ENCODE results near the gene DNER. TPM values are rescaled to one million over a fixed set of nuclear protein-coding genes. Genes with fewer than 3 reads are reported as not detected.

Gene DNER
- total RNA-seq, 3 donors from 2014 or later: 1.3 to 2.6 (median 1.6) TPM

- intact Hi-C loops (cut with DNase I; ENCODE audit: low total_unique reads): no loop called here
- no peak overlapping the region for H3K4me3 ChIP-seq
- H3K27ac ChIP-seq: no peak overlapping the region
- no peaks in the 10 kb centered on the region for H3K4me1 ChIP-seq
- H3K27me3 ChIP-seq: no peaks in the 10 kb centered on the region
- DNase-seq (ENCODE audit: low spot score in 2 of 2): no peak
- H3K36me3 ChIP-seq: no peaks in the 10 kb centered on the region
- H3K9me3 ChIP-seq: no peaks in the 10 kb centered on the region
- TF ChIP-seq, protein P1, sequence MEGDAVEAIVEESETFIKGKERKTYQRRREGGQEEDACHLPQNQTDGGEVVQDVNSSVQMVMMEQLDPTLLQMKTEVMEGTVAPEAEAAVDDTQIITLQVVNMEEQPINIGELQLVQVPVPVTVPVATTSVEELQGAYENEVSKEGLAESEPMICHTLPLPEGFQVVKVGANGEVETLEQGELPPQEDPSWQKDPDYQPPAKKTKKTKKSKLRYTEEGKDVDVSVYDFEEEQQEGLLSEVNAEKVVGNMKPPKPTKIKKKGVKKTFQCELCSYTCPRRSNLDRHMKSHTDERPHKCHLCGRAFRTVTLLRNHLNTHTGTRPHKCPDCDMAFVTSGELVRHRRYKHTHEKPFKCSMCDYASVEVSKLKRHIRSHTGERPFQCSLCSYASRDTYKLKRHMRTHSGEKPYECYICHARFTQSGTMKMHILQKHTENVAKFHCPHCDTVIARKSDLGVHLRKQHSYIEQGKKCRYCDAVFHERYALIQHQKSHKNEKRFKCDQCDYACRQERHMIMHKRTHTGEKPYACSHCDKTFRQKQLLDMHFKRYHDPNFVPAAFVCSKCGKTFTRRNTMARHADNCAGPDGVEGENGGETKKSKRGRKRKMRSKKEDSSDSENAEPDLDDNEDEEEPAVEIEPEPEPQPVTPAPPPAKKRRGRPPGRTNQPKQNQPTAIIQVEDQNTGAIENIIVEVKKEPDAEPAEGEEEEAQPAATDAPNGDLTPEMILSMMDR (IDR thresholded peaks at IDR 0.05): no peak
- no peak for TF ChIP-seq POLR2AphosphoS5 (IDR thresholded peaks at IDR 0.05)
- no peak for TF ChIP-seq POLR2A (IDR thresholded peaks at IDR 0.05)
These were observed 56.4 kb downstream of the DNER start for GRCh38 chr2:229658004-229658403.

GRCh38 chr2:229654437-229654836 lies 59.9 kb downstream of the DNER start:
- intact Hi-C loops (cut with DNase I; ENCODE audit: low total_unique reads): no loop called here
- DNase-seq (ENCODE audit: low spot score in 2 of 2): no peak
- Histone ChIP-seq H3K27ac (no peak overlapping the region), H3K36me3 (no peaks in the 10 kb centered on the region), H3K4me3 (no peak overlapping the region), H3K9me3 (no peaks in the 10 kb centered on the region), H3K4me1 (no peaks in the 10 kb centered on the region), H3K27me3 (no peaks in the 10 kb centered on the region)
- no peak for TF ChIP-seq POLR2AphosphoS5 (IDR thresholded peaks at IDR 0.05)
- TF ChIP-seq, protein P1 (IDR thresholded peaks at IDR 0.05): no peak
- no peak for TF ChIP-seq POLR2A (IDR thresholded peaks at IDR 0.05)

- H3K4me1 ChIP-seq: no peaks in the 10 kb centered on the region
- intact Hi-C loops (cut with DNase I; ENCODE audit: low total_unique reads): no loop called here
- H3K4me3 ChIP-seq: no peak overlapping the region
- TF ChIP-seq POLR2AphosphoS5 (IDR thresholded peaks at IDR 0.05): no peak
- TF ChIP-seq POLR2A (IDR thresholded peaks at IDR 0.05): no peak
- TF ChIP-seq, protein P1 (IDR thresholded peaks at IDR 0.05): no peak
- H3K27ac ChIP-seq: no peak overlapping the region
- H3K27me3 ChIP-seq: no peaks in the 10 kb centered on the region
- H3K9me3 ChIP-seq: no peaks in the 10 kb centered on the region
- no peak for DNase-seq (ENCODE audit: low spot score in 2 of 2)
- H3K36me3 ChIP-seq: no peaks in the 10 kb centered on the region
These were observed 60.8 kb downstream of the DNER start for GRCh38 chr2:229653531-229653930.

GRCh38 chr2:229652796-229653195 lies 61.6 kb downstream of the DNER start:
- Histone ChIP-seq H3K27ac (no peak overlapping the region), H3K9me3 (no peaks in the 10 kb centered on the region), H3K4me3 (no peak overlapping the region), H3K36me3 (no peaks in the 10 kb centered on the region), H3K4me1 (no peaks in the 10 kb centered on the region), H3K27me3 (no peaks in the 10 kb centered on the region)
- no peak for DNase-seq (ENCODE audit: low spot score in 2 of 2)
- TF ChIP-seq, protein P1 (IDR thresholded peaks at IDR 0.05): no peak
- TF ChIP-seq POLR2AphosphoS5 (IDR thresholded peaks at IDR 0.05) (no peak), POLR2A (IDR thresholded peaks at IDR 0.05) (no peak)
- intact Hi-C loops (cut with DNase I; ENCODE audit: low total_unique reads): no loop called here

DNA sequence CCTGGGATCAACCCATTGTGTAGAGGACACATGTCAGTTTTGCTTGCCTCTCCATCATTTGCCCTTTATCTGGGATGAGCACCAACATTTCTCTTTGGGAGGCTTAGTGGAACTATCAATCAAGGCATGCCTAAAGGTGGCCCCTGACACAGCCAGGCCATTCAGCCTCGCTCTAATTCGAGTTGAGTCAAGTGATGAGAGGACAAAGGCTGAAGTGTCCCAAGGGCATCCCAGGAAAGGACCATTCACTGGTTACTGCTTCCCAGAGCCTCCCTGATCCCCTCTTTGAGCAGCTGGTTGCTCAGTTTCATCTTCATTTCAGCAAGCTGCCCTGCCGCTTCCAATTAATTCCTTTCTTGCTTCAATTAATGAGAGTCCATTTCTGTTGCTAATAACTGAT lies 63.5 kb downstream of the DNER start:
- no peaks in the 10 kb centered on the region for H3K9me3 ChIP-seq
- no peak for TF ChIP-seq POLR2AphosphoS5 (IDR thresholded peaks at IDR 0.05)
- TF ChIP-seq, protein P1 (IDR thresholded peaks at IDR 0.05): no peak
- intact Hi-C loops (cut with DNase I; ENCODE audit: low total_unique reads): no loop called here
- H3K27ac ChIP-seq: no peak overlapping the region
- DNase-seq (ENCODE audit: low spot score in 2 of 2): no peak
- H3K4me1 ChIP-seq: no peaks in the 10 kb centered on the region
- no peak overlapping the region for H3K4me3 ChIP-seq
- H3K27me3 ChIP-seq: no peaks in the 10 kb centered on the region
- H3K36me3 ChIP-seq: no peaks in the 10 kb centered on the region

Measured in breast epithelium (tissue), 4 donors.